Measurements from ENCODE around the gene GPC6.

GPC6 gene

DNA sequence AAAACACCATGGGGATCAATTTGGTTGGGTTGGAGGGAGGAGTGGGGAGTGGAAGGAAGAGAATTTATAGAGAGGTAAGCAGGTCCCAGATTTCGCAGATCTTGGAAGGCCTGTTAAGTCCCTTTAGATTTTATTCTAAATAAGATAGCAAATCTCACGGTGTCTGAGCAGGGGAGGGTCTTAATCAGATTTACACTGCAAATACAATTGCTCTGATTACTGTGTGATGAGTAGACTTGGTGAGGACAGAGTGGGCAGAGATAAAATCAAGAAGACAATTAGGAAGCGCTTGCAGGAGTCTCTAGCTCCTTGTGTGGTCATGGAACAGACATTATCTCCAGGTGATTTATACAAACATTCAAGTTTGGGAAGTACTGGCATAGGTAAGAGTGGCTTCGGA, 126.0 kb downstream of the GPC6 start:
- no peak for DNase-seq (ENCODE audit: low read depth, low spot score)
- no peak overlapping the region for H3K27ac ChIP-seq

DNA sequence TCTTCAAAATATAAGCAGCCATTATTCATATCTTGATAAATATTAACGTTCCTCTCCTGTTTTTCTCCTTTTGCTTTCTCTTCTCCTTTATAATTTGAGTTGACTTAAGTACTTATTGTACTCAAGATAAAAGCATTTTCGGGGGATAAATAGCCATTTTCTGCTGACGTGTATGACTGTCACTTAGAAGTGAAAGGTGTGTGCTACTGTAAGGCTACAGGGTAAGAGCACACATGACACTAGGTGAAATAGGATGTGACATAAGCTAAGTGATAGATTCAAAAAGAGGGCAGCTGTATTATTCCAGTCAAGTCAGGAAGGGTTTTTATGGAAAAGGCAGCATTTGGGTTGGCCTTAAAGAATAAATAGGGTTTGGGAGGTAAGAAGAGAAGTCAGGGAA, 128.5 kb downstream of the GPC6 start:
- no peak overlapping the region for H3K27ac ChIP-seq

DNA sequence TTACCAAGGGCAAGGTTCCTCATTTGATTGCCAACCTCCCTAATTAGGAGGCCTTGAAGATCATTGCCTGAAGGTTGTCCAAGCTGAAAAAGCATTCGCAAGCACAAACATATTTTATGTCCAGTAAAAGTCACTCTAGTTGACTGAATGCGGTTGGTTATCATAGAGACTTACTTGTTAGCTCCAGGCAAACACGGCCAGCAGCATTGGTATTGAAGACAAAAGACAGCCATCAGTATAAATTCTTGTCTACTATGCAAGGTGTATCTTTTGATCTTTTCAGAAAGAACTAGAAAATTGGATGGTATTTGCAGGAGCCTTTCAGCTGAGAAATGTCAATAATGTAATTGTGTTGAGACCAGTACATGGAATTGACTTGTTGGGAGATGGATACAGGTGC, 129.9 kb downstream of the GPC6 start:
- no peak for DNase-seq (ENCODE audit: low read depth, low spot score)
- no peak overlapping the region for H3K27ac ChIP-seq

More for the DNA sequence above, 128.5 kb downstream of the GPC6 start:
- no peak for DNase-seq (ENCODE audit: low read depth, low spot score)

DNA sequence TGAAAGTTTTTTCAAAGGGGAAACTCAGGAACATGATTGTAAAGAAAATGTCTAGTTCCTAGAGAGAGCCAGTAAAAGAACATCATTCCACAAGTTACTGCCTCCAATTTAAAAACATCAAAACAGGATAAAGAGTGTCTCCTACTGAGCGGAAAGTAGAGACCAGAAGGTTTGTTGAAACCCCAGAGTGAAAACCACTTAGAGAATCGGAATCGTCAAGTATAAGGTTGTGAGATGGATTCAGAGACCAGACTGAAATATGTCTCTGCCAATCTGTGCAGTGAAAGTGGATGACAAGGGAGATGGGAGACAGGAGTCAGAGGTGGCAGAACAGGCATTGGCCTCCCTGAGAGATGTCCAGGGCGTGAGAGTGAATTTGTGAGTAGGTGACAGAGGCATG, 133.4 kb downstream of the GPC6 start:
- H3K27ac ChIP-seq: no peak overlapping the region
- no peak for DNase-seq (ENCODE audit: low read depth, low spot score)

DNA sequence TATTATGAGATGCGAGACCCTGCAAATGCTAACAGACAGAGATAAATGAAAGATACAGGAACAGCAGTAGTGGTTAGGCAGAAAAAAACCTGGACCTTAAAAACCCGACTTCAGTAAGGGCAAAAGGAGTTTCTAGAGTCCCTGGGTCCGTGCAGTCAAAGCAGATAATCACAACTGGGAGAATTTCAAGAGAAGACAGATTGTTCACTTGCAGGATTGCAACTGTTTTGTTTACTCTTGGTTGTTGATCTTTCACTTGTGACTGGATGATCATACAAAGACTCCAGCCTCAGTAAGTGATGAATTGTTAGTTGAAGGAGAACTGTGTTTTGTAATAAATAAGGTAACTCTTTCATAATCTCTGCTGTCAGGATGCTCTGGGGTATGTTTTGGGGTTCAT, 135.1 kb downstream of the GPC6 start:
- DNase-seq (ENCODE audit: low read depth, low spot score): no peak
- no peak overlapping the region for H3K27ac ChIP-seq

DNA sequence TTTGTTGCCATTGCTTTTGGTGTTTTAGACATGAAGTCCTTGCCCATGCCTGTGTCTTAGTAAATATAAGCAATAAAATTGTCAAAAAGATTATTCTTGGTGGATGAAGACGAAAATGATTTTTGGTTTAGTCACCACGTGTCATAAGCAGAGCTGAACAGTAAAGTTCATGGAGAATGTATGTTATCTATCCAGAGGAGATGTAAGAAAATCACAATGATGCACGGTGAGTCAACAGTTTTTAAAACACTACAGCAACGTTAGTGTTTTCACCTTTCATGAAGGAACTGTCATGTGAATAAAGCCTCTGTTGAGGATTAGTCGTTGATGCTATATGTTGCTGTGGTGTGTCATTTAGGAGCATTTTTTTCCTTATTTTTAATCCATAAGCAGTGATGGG, 137.6 kb downstream of the GPC6 start:
- H3K27ac ChIP-seq: no peak overlapping the region
- DNase-seq (ENCODE audit: low read depth, low spot score): no peak

DNA sequence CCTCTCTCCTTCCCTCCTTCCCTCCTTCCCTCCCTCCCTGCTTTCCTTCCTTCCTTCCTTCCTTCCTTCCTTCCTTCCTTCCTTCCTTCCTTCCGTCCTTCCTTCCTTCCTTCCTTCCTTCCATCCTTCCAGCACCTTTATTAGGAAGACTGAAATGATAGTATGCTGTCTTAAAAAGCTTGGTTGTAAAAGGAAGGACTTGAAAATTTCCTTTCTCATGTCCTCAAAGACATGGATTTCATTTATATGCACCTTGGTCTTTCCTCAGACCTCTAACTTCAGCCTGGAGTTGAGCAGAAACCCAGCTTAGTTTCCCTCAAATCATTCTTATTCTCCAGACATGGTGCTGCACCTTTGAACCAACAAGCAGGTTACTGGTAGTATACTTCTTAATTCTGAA, 141.7 kb downstream of the GPC6 start:
- H3K27ac ChIP-seq: no peak overlapping the region
- DNase-seq (ENCODE audit: low read depth, low spot score): no peak

DNA sequence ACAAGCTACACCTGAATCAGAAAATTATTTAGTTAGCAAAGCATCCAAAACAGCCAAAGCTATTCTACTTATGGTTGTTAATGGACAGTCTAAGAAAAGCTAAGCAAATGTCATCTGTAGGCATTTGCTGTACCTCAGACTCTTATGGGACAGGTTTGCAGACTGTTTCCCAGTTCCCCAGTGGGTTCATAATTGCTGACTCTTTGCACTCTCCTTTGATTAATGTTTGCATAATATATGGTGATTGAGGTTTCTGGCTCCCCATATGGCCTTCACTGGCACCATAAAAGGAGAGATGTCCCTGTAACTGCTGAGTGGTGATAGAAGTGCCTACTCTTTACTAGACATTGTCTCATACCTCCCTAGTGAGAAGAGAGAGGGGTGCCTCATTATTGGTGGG, 142.1 kb downstream of the GPC6 start:
- DNase-seq (ENCODE audit: low read depth, low spot score): no peak

DNA sequence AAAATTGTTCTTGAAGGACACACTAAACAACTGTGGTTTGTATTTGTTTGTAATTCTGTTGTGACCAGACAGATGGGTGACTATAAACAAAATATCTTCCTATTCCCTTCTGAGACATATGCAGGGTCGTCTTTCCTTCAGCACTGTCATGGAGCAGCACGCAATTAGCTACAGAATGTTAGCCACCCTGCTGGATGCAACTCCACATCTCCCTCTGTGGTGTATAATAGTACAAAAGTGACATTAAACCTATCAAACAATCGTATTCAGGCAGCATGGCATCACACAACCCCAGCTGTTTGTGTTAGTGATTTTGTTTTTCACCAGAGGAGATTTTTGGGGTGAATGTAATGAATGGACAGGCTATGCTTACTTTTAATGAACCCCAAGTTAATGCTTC, 146.2 kb downstream of the GPC6 start:
- no peak for DNase-seq (ENCODE audit: low read depth, low spot score)
- H3K27ac ChIP-seq: no peak overlapping the region

More for the DNA sequence above, 142.1 kb downstream of the GPC6 start:
- H3K27ac ChIP-seq: no peak overlapping the region

DNA sequence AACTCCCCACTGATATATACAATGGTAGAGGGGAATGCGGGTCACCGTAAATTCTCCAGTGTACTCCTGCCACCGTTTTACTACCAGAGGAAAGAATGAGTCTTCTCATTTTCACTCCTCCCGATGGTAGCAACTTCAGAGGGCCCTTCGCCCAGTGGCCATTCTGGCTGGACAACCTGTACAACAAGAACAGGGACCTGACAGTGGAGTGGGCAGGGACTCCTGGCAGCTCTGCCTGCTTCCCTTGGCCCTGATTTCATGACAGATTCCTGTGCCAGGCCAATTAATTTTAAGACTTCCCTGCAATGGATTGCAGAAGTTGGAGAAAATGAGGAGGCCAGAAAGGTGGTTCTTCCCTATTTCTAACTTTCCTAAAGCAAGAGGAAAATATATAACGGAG, 148.9 kb downstream of the GPC6 start:
- no peak overlapping the region for H3K27ac ChIP-seq
- no peak for DNase-seq (ENCODE audit: low read depth, low spot score)

DNA sequence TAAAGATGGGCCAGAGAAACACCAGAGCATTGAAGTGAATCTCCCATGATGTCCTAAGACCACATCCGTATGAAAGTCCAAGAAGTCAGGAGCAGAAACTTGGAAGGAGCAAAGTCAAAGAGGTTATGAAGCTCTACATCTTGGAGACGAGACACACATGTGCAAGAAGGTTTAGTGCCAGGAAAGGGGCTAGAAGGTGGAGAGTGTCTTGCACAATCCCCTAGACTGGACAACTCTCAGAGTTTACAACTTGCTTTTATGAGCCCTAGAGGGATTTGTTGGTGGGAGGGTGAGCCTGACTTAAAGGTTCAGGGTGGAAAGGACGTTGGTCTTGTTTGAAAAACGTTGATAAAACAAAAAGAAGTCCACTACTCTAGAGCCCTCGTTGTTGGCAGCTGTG, 150.6 kb downstream of the GPC6 start:
- H3K27ac ChIP-seq: no peak overlapping the region
- DNase-seq (ENCODE audit: low read depth, low spot score): no peak

DNA sequence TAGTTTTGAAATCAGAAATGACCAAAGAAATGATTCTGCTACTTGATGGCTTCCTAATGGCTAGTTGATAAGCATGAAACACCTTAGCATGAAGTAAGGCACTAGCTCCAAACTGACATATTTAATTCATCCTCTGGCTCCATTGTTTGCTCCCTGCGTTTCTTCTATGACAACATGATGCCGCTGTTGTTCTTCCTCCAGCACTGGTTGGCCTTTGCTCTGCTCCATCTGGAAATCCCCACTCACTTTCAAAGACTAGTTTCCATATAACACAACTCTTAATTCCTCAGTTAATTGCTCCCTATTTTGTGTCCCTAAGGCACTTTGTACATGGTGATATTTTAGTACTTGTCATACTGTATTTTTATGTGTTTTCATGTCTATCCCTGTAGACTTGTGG, 151.6 kb downstream of the GPC6 start:
- DNase-seq (ENCODE audit: low read depth, low spot score): no peak
- no peak overlapping the region for H3K27ac ChIP-seq

DNA sequence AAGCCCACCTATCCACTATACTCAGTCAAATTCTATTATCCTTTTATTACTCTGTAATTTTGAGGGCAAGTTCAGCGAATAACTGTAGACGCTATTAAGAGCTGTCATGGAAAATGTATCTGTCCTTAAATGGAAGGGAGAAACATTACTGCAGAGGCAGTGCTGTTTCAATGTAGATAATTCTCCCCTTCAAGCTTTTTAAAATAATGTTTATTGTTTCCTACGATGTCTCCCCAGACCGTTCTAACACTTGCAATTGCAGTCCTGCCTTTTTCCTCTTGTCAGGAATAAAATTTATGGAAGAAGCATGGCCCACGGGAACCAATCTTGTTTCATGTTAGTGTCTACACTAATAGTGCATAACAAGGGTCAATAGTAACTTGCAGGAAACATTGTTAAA, 159.5 kb downstream of the GPC6 start:
- DNase-seq (ENCODE audit: low read depth, low spot score): no peak
- H3K27ac ChIP-seq: no peak overlapping the region

DNA sequence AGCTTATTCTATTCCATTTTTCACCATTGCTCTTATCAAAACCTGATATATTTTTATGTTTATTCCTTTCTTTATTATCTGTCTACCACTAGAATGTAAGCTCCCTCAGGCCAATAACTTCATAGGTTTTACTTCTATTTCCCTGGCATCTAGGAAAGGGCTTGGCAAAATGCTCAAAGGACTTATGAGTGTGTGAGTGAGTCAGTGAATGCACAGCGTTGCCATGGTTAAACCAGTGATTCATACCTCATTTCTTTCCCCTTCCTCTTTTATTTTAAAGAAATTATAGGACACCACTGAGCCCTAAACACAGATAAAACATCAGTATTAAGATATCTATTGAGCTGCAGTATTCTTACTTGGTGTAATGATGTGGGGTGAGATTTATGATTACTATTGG, 162.1 kb downstream of the GPC6 start:
- no peak for DNase-seq (ENCODE audit: low read depth, low spot score)
- no peak overlapping the region for H3K27ac ChIP-seq

DNA sequence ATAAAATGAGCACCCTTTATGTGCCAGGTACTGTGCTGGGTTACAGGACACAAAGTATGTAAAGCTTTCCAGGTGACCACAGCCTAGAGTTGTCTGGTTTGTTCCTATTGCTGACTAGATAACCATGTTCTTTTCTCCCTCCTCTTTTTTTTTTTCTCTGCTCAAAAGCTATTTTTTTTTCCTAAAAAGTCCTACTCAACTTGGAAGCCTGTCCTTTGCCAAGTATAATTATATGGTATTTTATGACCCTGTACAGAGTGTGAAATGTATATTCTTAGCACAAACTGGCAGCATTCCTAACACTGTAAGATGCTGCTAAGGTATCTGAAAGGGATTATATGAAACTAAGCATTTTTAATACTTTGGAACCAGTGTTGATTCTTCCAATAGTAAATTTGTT, 171.0 kb downstream of the GPC6 start:
- no peak for DNase-seq (ENCODE audit: low read depth, low spot score)
- H3K27ac ChIP-seq: no peak overlapping the region

DNA sequence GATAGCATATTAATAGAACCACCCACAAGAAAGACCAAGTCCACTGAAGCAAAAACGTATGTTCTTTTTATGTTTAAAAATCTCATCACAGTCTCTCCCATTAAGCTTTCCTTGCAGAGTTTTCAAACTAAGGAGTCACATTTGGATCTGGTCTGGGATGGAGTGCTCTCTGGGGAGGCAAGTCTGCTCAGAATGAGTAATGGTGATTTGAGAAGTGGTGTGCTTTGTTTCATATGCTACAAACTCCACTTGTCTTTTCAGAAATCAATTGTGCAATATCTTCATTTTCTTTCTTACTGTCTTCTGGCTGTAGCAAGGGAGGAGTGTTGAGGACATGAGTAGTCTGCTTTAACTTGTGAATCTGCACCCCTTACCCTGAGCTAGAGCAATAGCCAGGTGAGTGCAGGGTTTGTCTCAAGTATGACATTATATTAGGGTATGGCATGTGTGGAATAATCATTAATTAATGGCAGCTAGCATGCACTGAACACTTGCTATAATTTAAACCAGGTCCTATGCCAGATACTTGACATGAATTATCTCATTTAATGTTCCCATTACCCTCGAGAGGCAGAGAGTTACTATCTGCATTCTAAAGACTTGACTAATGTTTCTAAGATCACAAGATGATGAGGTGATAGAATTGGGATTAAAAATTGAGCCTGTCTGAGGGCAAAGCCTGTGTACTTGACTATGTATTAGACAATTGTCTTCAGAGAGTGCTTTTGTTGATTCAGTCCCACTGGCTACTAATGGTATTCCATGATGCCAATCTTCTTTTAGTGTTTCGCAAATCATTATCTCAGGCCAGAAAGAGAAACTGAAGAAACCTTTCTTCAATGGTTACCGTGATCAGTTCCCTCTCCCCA, 171.8 kb downstream of the GPC6 start:
- no peak for DNase-seq (ENCODE audit: low read depth, low spot score)
- no peak overlapping the region for H3K27ac ChIP-seq

DNA sequence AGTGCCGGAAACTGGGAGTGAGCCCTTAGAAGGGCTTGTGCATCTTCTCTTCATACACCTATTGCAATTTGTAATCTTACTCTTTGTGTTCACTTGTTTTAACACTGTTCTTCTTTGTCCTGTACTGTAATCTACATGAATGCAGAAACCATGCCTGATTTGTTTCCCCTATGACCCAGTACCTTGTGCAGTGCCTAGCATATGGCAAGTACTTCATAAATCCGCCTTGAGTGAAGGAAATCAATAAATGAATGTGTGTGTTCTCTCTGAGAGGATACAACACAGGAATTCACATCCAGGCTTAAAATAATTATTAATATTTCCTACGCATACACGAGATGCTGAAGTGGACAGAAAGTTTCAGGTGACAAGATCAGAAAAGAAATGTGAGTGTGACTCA, 172.6 kb downstream of the GPC6 start:
- DNase-seq (ENCODE audit: low read depth, low spot score): no peak
- no peak overlapping the region for H3K27ac ChIP-seq

DNA sequence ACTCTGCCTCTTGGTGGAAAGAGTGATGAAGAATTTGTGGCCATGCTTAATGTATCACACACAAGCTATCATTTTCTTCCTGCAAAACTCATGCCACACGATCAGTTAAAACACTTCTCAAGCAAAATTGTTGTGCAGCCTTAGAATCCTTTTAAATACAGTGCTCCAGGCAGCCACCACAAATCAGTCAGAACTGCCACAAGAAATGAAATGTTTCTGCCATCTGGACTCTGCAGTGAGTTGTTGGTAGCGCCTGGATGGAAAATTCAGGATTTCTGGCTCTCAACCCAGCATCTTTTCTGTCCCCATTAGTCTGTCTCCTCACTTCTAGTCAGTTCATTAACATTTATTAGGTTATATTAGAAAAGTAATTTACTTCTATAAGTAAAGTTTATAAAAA, 179.5 kb downstream of the GPC6 start:
- no peak overlapping the region for H3K27ac ChIP-seq
- no peak for DNase-seq (ENCODE audit: low read depth, low spot score)

DNA sequence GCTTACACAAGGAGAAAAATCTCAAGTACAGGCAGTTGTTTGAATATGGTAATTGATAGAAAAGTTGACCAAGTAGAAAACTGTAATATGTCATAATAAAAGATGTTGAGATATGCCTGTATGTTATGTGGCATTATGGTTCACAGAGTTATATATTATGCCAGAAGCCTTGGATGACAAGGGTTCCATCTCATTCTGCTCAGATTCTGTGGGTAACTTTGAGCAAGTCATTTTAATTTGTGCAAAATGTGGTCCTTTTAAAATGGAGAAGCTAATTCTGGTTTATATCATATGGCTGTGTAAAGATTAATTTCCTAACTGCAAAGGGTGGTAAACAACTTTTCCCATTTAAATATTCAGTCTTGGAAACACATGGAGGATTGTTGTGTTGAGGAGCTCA, 180.9 kb downstream of the GPC6 start:
- H3K27ac ChIP-seq: no peak overlapping the region
- DNase-seq (ENCODE audit: low read depth, low spot score): no peak

DNA sequence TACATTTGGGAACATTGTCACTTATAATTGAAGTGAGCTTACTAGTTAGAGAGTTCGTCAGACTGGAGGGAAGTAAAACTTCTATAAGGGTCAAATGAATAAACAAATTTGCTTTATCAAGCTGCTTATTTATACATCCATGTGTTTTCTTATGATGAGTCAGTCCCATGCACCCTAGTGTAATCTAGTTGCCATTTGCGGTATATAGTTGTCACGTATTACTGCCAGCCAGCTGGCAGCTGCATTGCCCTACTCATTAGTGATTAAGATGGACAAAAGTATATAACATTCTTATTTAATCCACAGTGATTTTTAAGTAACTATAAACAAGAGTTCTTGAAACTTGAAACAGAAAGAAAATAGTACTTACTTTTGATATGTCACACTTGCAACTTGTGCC, 182.4 kb downstream of the GPC6 start:
- no peak overlapping the region for H3K27ac ChIP-seq
- DNase-seq (ENCODE audit: low read depth, low spot score): no peak

DNA sequence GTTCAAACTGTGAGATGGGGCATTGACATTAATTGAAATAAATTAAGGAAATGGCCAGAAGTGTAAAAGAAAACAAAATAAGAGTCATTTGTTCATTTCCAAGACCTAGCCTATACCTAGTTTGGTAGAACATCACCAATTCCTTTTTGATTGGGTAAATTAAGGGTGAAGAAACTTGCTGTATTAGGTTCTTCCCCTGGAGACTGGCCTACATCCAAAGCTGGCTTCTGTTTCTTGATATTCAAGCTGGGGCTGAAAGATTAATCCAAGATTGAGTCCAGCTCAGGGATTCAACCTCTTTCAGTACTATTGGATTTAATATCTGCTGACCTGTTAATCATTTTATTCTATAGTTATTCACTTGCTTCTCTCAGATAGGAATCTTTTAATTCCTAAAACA, 183.2 kb downstream of the GPC6 start:
- DNase-seq (ENCODE audit: low read depth, low spot score): no peak
- no peak overlapping the region for H3K27ac ChIP-seq

DNA sequence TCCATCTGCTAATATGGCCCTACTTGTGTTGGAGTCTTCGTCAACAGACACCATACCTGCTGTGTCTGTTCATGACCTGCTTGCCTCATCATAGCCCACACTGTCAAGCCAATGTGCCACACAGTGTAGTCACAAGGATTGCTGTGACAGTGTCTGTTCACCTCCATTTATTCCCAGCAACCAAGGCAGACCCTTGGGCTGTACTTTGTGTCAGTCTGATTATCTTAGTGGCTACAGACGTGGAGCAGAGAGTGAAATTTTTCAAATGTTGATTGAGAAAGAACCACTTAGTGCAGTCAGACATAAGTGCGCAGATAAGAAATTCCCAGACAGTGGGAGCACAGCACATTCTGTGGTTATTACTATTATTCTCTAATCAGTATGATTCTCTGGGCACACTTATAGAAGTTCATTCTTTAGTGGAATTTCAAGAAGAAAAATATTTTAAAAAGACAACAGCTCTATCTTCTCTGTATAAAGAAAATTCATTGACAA, 184.6 kb downstream of the GPC6 start:
- DNase-seq (ENCODE audit: low read depth, low spot score): no peak
- H3K27ac ChIP-seq: no peak overlapping the region

Data from epithelial cell of prostate (primary cell).